Suprapubic skin (tissue), 3 donors: ENCODE data around the gene TMEM143.

ENCODE experiments used
- POLR2A ChIP-seq, 2 donors: fragments of 450-650 bp; IDR thresholded peaks; one replicate each; pipeline ENCODE4 v1.6.1; 2017; ENCODE audit warnings: antibody characterized with exemption in 2 of 2, mild to moderate bottlenecking in 2 of 2, moderate library complexity in 2 of 2
- TF ChIP-seq, protein P1 (sequence below), 2 donors: fragments of 200-600 bp in 1 of 2; fragments of 450-650 bp in 1 of 2; sonication (generic) in 1 of 2; IDR thresholded peaks; one replicate each; pipeline ENCODE4 v1.5.1; 2016 to 2019; ENCODE audit warnings: antibody characterized with exemption in 2 of 2, mild to moderate bottlenecking in 1 of 2, moderate library complexity in 1 of 2

DNA sequence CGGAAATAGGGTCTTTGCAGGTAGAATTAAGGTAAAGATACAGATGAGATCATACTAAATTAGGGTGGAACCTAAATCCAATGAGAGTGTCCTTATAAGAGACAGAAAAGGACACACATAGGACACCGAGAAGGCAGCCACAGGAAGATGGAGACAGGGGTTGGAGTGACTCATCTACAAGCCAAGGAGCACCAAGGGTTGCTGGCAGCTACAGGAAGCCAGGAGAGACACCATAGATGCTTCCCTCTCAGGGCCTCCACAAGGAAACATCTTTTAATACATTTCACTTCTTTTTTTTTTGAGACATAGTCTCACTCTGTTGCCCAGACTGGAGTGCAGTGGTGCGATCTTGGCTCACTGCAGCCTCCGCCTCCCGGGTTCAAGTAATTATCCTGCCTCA is 10.1 kb downstream of the TMEM143 start:
- TF ChIP-seq, protein P1, sequence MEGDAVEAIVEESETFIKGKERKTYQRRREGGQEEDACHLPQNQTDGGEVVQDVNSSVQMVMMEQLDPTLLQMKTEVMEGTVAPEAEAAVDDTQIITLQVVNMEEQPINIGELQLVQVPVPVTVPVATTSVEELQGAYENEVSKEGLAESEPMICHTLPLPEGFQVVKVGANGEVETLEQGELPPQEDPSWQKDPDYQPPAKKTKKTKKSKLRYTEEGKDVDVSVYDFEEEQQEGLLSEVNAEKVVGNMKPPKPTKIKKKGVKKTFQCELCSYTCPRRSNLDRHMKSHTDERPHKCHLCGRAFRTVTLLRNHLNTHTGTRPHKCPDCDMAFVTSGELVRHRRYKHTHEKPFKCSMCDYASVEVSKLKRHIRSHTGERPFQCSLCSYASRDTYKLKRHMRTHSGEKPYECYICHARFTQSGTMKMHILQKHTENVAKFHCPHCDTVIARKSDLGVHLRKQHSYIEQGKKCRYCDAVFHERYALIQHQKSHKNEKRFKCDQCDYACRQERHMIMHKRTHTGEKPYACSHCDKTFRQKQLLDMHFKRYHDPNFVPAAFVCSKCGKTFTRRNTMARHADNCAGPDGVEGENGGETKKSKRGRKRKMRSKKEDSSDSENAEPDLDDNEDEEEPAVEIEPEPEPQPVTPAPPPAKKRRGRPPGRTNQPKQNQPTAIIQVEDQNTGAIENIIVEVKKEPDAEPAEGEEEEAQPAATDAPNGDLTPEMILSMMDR (IDR thresholded peaks at IDR 0.05): no peak
- TF ChIP-seq POLR2A (IDR thresholded peaks at IDR 0.05): no peak
